IMR-90 (cell line): Measurements from ENCODE around the gene ZNF526. TPM values are rescaled to one million over a fixed set of nuclear protein-coding genes. Genes with fewer than 3 reads are reported as not detected.

Experiments
- ATAC-seq: fragments of 200-7000 bp; cut with Tn5 transposase; 2 replicates; pipeline ENCODE4 v1.9.1; 2020; ENCODE audit warnings: low read depth, mild to moderate bottlenecking, moderate library complexity
- BruUV-seq: library from RNA; stranded (reverse); fragments of 400-500 nt; replicated peaks from 2 replicates; lab custom pipeline; 2021; lab: Mats Ljungman, UMichigan
- CTCF ChIA-PET: fragments of 300-600 bp; formaldehyde crosslinking; extraction: SDS; loops from one replicate; lab custom pipeline; 2021; ENCODE audit warnings: antibody characterized with exemption; lab: Yijun Ruan, JAX
- POLR2A ChIA-PET: fragments of 300-600 bp; sonication (Branson Sonifier 250); formaldehyde crosslinking; loops from one replicate; lab custom pipeline; 2022; ENCODE audit warnings: antibody characterized with exemption; ENCODE audit not compliant: unreplicated experiment; lab: Charles Lee
- DNase-seq: peaks from one replicate; pipeline ENCODE4 v3.0.0; 2013
- H2AFZ ChIP-seq: replicated peaks from 2 replicates; pipeline ENCODE3; 2013; ENCODE audit warnings: low read length, mild to moderate bottlenecking; ENCODE audit not compliant: poor library complexity
- H2AK5ac ChIP-seq: 2 replicates; pipeline ENCODE4 v1.6.1; 2013; ENCODE audit warnings: low read depth, low read length, inconsistent platforms
- H2AK9ac ChIP-seq: replicated peaks from 2 replicates; pipeline ENCODE3; 2013; ENCODE audit warnings: mild to moderate bottlenecking, low read depth, low read length, moderate library complexity; ENCODE audit not compliant: poor library complexity
- H2BK120ac ChIP-seq: 2 replicates; pipeline ENCODE4 v1.6.1; 2013; ENCODE audit warnings: low read depth, low read length, inconsistent platforms
- H2BK15ac ChIP-seq: 3 replicates; pipeline ENCODE4 v1.6.1; 2013; ENCODE audit warnings: low read depth, low read length, inconsistent platforms
- H2BK20ac ChIP-seq: 2 replicates; pipeline ENCODE4 v1.6.1; 2013; ENCODE audit warnings: low read depth, mild to moderate bottlenecking, inconsistent platforms, low read length, moderate library complexity
- H2BK5ac ChIP-seq: 2 replicates; pipeline ENCODE4 v1.6.1; 2013; ENCODE audit warnings: mild to moderate bottlenecking, low read depth, low read length, inconsistent platforms; ENCODE audit not compliant: poor library complexity, severe bottlenecking
- H3K14ac ChIP-seq: replicated peaks from 2 replicates; pipeline ENCODE4 v1.6.1; 2013; ENCODE audit warnings: low read depth, low read length, inconsistent platforms
- H3K18ac ChIP-seq: 2 replicates; pipeline ENCODE4 v1.6.1; 2013; ENCODE audit warnings: low read depth, low read length, control low read depth
- H3K23ac ChIP-seq: 2 replicates; pipeline ENCODE4 v1.6.1; 2013; ENCODE audit warnings: low read depth, low read length, inconsistent platforms
- H3K27ac ChIP-seq: 2 replicates; pipeline ENCODE4 v1.5.1; 2013; ENCODE audit warnings: mild to moderate bottlenecking, control low read depth, low read length; ENCODE audit not compliant: insufficient read depth
- H3K27me3 ChIP-seq: 2 replicates; pipeline ENCODE4 v1.6.1; 2013; ENCODE audit warnings: low read length; ENCODE audit not compliant: control insufficient read depth, insufficient read depth
- H3K36me3 ChIP-seq: 2 replicates; pipeline ENCODE4 v1.6.1; 2013; ENCODE audit warnings: low read length, mixed read lengths; ENCODE audit not compliant: control insufficient read depth, insufficient read depth
- H3K4ac ChIP-seq: 2 replicates; pipeline ENCODE4 v1.6.1; 2013; ENCODE audit warnings: low read depth, low read length, inconsistent platforms
- H3K4me1 ChIP-seq: 2 replicates; pipeline ENCODE4 v1.6.1; 2013; ENCODE audit warnings: low read length, mixed read lengths; ENCODE audit not compliant: control insufficient read depth, insufficient read depth
- H3K4me2 ChIP-seq: 2 replicates; pipeline ENCODE4 v1.6.1; 2013; ENCODE audit warnings: low read depth, mild to moderate bottlenecking, control low read depth, low read length, moderate library complexity
- H3K4me3 ChIP-seq: 2 replicates; pipeline ENCODE4 v1.5.1; 2013; ENCODE audit warnings: low read depth, mild to moderate bottlenecking, control low read depth, low read length, moderate library complexity; ENCODE audit not compliant: insufficient read depth
- H3K56ac ChIP-seq: 2 replicates; pipeline ENCODE4 v1.6.1; 2013; ENCODE audit warnings: low read length, inconsistent platforms; ENCODE audit not compliant: insufficient read depth; ENCODE audit errors: extremely low read depth
- H3K79me1 ChIP-seq, 2 experiments: 2 replicates each; pipeline ENCODE4 v1.6.1; 2013; ENCODE audit warnings: low read length in 2 of 2, inconsistent platforms in 1 of 2, low read depth in 1 of 2
- H3K9ac ChIP-seq: 2 replicates; pipeline ENCODE4 v1.6.1; 2013; ENCODE audit warnings: low read depth, low read length, control low read depth
- H3K9me1 ChIP-seq: 2 replicates; pipeline ENCODE4 v1.6.1; 2013; ENCODE audit warnings: low read length, inconsistent platforms; ENCODE audit not compliant: insufficient read depth
- H3K9me3 ChIP-seq: 2 replicates; pipeline ENCODE4 v1.6.1; 2013; ENCODE audit warnings: low read length; ENCODE audit not compliant: control insufficient read depth, insufficient read depth
- H4K20me1 ChIP-seq: 2 replicates; pipeline ENCODE4 v1.6.1; 2013; ENCODE audit warnings: low read length, inconsistent platforms; ENCODE audit not compliant: insufficient read depth
- H4K5ac ChIP-seq: 2 replicates; pipeline ENCODE4 v1.6.1; 2013; ENCODE audit warnings: mild to moderate bottlenecking, low read depth, low read length, control low read depth
- H4K8ac ChIP-seq, 2 experiments: 2 replicates each; pipeline ENCODE4 v1.6.1; 2013; ENCODE audit warnings: low read depth in 2 of 2, low read length in 2 of 2, control low read depth in 1 of 2, inconsistent platforms in 1 of 2
- H4K91ac ChIP-seq: 2 replicates; pipeline ENCODE4 v1.6.1; 2013; ENCODE audit warnings: low read depth, low read length, inconsistent platforms; ENCODE audit not compliant: insufficient read depth
- MAFK ChIP-seq: IDR thresholded peaks from 2 replicates; pipeline ENCODE4 v1.6.1; 2012; ENCODE audit warnings: low read depth, low read length, improper control_type of control experiment
- WGBS, 2 experiments: methylation state at CpG; one replicate each; pipeline versions ENCODE4 v1.1.5 to v1.1.7; 2013; ENCODE audit warnings: missing lambda C conversion rate in 2 of 2; ENCODE audit not compliant: insufficient read length in 1 of 2; ENCODE audit errors: extremely low coverage in 2 of 2; 5-methylcytosine and 5-hydroxymethylcytosine counted together
- dilution Hi-C: fragments of 300-500 bp; cut with HindIII; formaldehyde crosslinking; loops from one replicate; pipeline ENCODE4 v1.14.3; 2018; ENCODE audit warnings: low sequenced_read_pairs; ENCODE audit not compliant: unreplicated experiment
- in situ Hi-C: fragments of 300-500 bp; cut with MboI; formaldehyde crosslinking; loops from 3 replicates; pipeline ENCODE4 v1.14.3; 2019; ENCODE audit warnings: low sequenced_read_pairs, inconsistent platforms, mixed read lengths
- intact Hi-C: fragments of 100-400 bp; cut with micrococcal nuclease; formaldehyde crosslinking; loops from 2 replicates; pipeline ENCODE4 v1.10.0; 2022
- polyA plus RNA-seq, 3 experiments: library from polyadenylated mRNA; depleted of rRNA; stranded (reverse); fragments of >200 nt; gene quantifications; 2 replicates each; pipeline ENCODE4 v1.2.3, GENCODE V29; 2012; ENCODE audit warnings: low replicate concordance in 1 of 3
- total RNA-seq: library from RNA; depleted of rRNA; stranded (reverse); fragments of >200 nt; gene quantifications from 2 replicates; pipeline ENCODE4 v1.2.3, GENCODE V29; 2012

ZNF526 gene
- total and polyA plus RNA-seq, 2 of the 4 experiments (the other 2 are of a cell fraction), result 7.3 to 13.6 TPM

GRCh38 chr19:42173695-42174094, 46.4 kb upstream of the ZNF526 start:
- no peak overlapping the region for H2BK20ac ChIP-seq
- no peak overlapping the region for H3K4me2 ChIP-seq
- H4K20me1 ChIP-seq, result no peaks in the 10 kb centered on the region
- H3K14ac ChIP-seq, result no peak overlapping the region
- no peaks in the 10 kb centered on the region for H3K36me3 ChIP-seq
- H2BK5ac ChIP-seq, result no peak overlapping the region
- H3K18ac ChIP-seq, result no peak overlapping the region
- intact Hi-C loops, result no loop called here
- peaks cover 2% of the 10 kb centered on the region; the same call in 1 of the 2 replicates for H3K4me1 ChIP-seq
- H3K23ac ChIP-seq, result no peak overlapping the region
- no peak overlapping the region for H4K8ac ChIP-seq
- dilution Hi-C loops, result no loop called here
- H3K27ac ChIP-seq, result no peak overlapping the region
- BruUV-seq, result no TSS peak
- POLR2A ChIA-PET, result no interaction called here
- in situ Hi-C loops, result no loop called here
- DNase-seq, result no peak
- ATAC-seq, result no peak
- H3K9me3 ChIP-seq, result no peaks in the 10 kb centered on the region
- no peak overlapping the region for H4K91ac ChIP-seq
- no peak overlapping the region for H2AK9ac ChIP-seq
- 0% methylated on average over 2 of the region's 5 CpGs; no CpG with 5 or more reads in 1 of the 2 experiments for WGBS, 2 experiments
- H2AFZ ChIP-seq, result peak overlapping the region; percentile 21
- H3K9me1 ChIP-seq, result no peaks in the 10 kb centered on the region
- H3K4me3 ChIP-seq, result no peak overlapping the region
- no peak overlapping the region for H2BK120ac ChIP-seq
- H3K4ac ChIP-seq, result no peak overlapping the region
- H3K9ac ChIP-seq, result no peak overlapping the region
- H2BK15ac ChIP-seq, result no peak overlapping the region
- no peak overlapping the region for H2AK5ac ChIP-seq
- H4K5ac ChIP-seq, result no peak overlapping the region
- TF ChIP-seq MAFK, result no peak
- no peak overlapping the region for H3K56ac ChIP-seq
- CTCF ChIA-PET, result no interaction called here
- peaks cover 82% of the 10 kb centered on the region for H3K27me3 ChIP-seq
- H3K79me1 ChIP-seq, result no peaks in the 10 kb centered on the region
